A549 treated with AZD2906 at 1 μM for 4 hours (cell line): ENCODE data around the gene FTSJ1. TPM values are rescaled to one million over a fixed set of nuclear protein-coding genes. Genes with fewer than 3 reads are reported as not detected.

ENCODE experiments used
- total RNA-seq: library from RNA; stranded (reverse); fragments of 200-300 nt; extraction: Qiagen RNA extraction; gene quantifications from 5 replicates; pipeline ENCODE4 v1.2.3, GENCODE V29; 2022

Gene FTSJ1, protein sequence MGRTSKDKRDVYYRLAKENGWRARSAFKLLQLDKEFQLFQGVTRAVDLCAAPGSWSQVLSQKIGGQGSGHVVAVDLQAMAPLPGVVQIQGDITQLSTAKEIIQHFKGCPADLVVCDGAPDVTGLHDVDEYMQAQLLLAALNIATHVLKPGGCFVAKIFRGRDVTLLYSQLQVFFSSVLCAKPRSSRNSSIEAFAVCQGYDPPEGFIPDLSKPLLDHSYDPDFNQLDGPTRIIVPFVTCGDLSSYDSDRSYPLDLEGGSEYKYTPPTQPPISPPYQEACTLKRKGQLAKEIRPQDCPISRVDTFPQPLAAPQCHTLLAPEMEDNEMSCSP
- 68.4 to 73.6 TPM (median 70.8 TPM) in 5 replicates for total RNA-seq

DNA sequence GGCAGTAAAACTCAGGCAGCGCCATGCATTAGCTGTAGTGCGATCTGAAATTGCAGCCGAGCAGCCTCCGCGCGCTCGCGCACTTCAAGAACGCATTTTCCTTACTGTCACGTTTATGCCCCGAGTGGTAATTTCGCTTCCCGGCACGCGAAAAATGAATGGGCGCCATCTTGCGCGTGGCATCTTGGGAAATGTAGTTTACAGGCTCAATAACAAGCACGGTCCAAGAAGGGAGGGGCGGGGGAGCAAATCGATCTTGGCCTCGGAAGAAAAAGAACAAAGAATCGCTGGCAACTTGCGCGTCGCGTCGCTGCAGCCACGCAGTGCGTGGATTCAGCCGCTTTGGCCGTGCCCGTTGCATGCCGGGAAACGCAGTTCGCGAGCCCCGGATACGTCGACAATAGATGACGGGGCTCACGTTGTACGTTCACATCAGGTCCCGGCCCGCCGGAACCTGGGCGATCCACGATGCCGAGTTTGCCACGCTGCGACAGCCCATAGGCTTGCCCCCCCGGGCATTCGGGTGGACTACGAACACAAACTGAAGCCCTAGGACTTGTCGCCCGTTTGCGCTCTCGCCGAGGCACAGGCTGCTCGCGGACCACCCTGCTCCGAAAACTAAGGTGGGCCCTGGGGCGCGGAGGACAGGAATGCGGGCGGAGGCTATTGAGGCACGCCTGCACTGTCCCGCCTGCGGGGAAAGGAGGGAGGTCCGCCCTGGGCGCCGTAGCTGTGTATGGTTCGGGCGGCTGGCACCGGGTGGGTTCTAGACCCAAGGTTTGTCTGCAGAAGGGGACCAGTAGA, at the start of gene FTSJ1:
Gene FTSJ1 (plus strand): TSS at position 426 of the 804 bp plus-strand sequence. CDS start 1,849 bp downstream, outside the sequence.

GRCh38 chrX:48470110-48470832, 5.7 kb upstream of the FTSJ1 start, which contains the start of gene SLC38A5:
SLC38A5 (minus strand) TSS chrX:48470260; CDS start chrX:48467924, 2,336 bp downstream.

DNA sequence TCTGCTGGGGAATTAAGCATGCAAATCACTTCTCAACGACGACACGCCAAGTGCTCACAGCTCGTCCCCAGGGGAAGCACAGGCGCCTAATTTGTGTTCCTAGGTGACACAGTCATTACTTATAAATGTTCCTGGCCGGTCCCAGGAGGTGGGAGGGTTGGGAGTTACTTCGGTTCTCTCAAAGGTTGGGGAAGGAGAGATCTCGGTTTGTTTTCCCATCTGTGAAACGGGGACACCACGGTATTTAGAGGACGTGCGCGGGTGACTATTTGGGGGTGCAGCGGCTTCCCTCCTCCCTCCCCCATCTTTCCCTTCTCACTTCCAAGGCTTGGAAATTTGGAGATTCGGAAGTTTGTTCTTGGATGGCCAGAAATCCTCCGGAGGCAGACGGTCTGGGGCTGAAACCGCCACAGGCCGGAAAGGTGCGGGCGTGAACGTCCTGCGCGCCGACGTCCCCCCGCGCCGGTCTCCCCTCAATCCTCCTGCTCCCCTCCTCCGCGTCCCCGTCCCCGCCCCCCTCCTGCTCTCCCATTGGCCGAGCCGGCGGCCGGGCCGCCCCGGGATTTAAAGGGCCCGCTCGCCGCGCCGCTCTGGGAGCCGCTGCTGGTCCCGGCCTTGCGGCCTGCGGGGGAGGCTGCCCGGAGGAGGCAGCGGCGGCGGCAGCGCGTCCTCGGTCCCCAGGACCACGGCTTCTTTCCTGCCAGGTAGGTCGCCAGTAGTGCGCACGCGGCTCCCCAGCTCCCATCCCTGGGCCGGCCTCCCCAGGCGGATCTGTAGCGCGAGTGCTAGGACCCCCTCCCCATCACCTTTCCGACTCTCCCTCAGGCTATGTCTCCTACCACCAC, 32.6 kb downstream of the FTSJ1 start, which contains the start of gene PORCN:
Gene PORCN (plus strand): TSS at position 593 of the 845 bp plus-strand sequence. CDS start 829 bp downstream, outside the sequence.

GRCh38 chrX:48521353-48522243, 45.6 kb downstream of the FTSJ1 start, which contains the start of gene EBP:
EBP (plus strand) TSS chrX:48521808; CDS start chrX:48523772, 1,964 bp downstream.

Other genes starting within 250 kb of the FTSJ1 start
- 0.09 TPM in 1 of 5 replicates, not detected in the others for gene SSX1, start 220.8 kb upstream of the FTSJ1 start, total RNA-seq
- gene SSX3, start 119.5 kb upstream of the FTSJ1 start, total RNA-seq: not detected in 5 replicates
- not detected in 5 replicates for gene SSX4, start 92.7 kb upstream of the FTSJ1 start, total RNA-seq
- gene SSX4B, start 64.2 kb upstream of the FTSJ1 start, total RNA-seq: not detected in 5 replicates
- gene SLC38A5, start 5.9 kb upstream of the FTSJ1 start, total RNA-seq: 0.09 to 0.20 TPM (median 0.16 TPM) in 5 replicates
- 15.2 to 16.7 TPM (median 16.0 TPM) in 5 replicates for gene PORCN, start 32.8 kb downstream of the FTSJ1 start, total RNA-seq
- gene EBP, start 45.6 kb downstream of the FTSJ1 start, total RNA-seq: 127 to 154 TPM (median 148 TPM) in 5 replicates
- gene TBC1D25, start 63.5 kb downstream of the FTSJ1 start, total RNA-seq: 11.2 to 14.4 TPM (median 13.6 TPM) in 5 replicates
- 337 to 558 TPM (median 385 TPM) in 5 replicates for gene RBM3, start 98.3 kb downstream of the FTSJ1 start, total RNA-seq
- 65.1 to 92.6 TPM (median 88.6 TPM) in 5 replicates for gene WDR13, start 121.3 kb downstream of the FTSJ1 start, total RNA-seq
- 0.22 to 0.52 TPM (median 0.32 TPM) in 5 replicates for gene WAS, start 207.6 kb downstream of the FTSJ1 start, total RNA-seq
- gene SUV39H1, start 220.5 kb downstream of the FTSJ1 start, total RNA-seq: 21.8 to 24.6 TPM (median 23.0 TPM) in 5 replicates